HUDEP-2 (cell line): ENCODE results near the gene EIF2D.
"Not testable (repeated sequence)": the region's sequence is repeated elsewhere in the genome, so short reads cannot be mapped to it uniquely, and the experiment has no call there.

ENCODE experiments used
- DNase-seq, 76 experiments: peaks; one replicate each; lab custom pipeline; 2025; ENCODE audit not compliant: unreplicated experiment in 76 of 76; lab: John Stamatoyannopoulos, UW

EIF2D gene

DNA sequence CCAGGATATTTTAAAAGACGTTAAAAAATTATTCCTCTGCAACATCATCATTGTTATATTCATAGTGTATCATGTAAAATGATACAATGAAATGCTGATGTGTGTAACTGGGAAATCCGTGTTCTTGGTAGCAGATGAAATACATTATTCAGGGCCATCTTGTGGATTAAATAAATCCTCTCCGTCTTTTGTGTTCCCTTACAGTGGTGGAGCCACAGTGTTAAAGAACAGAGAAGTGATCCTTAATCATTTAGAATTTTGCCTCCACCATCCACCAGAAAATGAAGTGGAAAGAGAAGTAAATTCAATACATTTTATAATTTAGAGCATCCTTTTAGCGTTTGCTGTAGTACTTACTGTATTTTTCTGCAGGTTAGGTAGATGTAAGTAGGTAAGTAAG, 24.4 kb upstream of the EIF2D start:
- DNase-seq, result no peak

DNA sequence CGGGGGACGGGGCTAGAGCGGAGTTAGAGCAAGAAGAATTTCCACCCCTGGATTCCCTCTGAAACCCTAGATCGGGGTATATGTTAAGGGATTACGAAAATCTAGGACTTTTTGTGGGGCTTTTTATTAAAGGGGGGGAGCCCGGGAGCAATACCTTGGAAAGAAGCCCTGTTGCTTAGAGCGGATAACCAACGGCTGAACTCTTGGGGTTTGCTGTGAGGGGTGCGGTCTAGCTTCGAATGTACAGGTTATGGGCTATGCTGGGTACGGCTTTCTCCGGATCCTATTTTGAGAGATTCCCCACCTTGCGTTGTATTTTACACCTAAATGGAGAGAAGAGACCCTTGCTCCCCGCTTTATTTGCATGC, 23.7 kb upstream of the EIF2D start:
- DNase-seq, result peak in 10 of 76 experiments; percentile 6 to 57 (median 26)

DNA sequence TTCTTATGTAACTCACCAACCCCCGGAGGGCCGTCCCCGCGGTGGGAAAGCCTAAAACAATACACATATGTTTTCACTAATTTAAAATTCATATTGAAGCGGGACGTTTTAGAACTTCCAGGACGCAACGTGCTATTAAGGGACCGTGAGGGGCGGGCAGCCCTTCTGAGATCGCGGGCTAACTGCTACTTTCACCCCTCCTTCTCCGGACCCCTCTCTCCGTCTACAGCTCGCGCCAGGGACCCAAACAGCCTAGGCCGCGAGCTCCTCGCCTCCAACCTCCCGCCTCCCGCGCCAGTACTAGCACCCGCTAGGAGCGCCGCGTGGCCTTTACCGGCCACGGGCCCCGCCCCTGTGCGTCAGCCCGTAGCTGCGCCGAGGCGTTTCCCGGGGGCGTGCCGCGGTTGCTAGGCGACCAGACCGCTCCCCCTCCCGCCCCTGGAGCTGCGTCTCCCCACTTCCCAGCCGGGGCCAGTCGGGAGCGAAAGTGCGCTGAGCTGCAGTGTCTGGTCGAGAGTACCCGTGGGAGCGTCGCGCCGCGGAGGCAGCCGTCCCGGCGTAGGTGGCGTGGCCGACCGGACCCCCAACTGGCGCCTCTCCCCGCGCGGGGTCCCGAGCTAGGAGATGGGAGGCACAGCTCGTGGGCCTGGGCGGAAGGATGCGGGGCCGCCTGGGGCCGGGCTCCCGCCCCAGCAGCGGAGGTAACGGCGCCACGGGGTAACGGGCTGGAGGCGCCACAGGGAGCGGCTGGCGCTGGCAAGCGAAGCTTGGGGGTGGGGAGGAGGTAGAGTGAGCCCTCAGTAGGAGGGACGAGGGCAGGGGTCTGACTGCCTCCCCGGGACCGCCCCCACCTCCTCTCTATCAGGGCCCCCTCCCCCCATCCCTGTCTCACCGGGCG, 23.1 kb upstream of the EIF2D start, which contains the start of gene DYRK3:
Gene DYRK3 (plus strand): TSS at position 457 of the 898 bp plus-strand sequence. CDS start 168 bp downstream, at position 625.
- DNase-seq, result peak in 75 of 76 experiments; percentile 36 to 97 (median 92)

DNA sequence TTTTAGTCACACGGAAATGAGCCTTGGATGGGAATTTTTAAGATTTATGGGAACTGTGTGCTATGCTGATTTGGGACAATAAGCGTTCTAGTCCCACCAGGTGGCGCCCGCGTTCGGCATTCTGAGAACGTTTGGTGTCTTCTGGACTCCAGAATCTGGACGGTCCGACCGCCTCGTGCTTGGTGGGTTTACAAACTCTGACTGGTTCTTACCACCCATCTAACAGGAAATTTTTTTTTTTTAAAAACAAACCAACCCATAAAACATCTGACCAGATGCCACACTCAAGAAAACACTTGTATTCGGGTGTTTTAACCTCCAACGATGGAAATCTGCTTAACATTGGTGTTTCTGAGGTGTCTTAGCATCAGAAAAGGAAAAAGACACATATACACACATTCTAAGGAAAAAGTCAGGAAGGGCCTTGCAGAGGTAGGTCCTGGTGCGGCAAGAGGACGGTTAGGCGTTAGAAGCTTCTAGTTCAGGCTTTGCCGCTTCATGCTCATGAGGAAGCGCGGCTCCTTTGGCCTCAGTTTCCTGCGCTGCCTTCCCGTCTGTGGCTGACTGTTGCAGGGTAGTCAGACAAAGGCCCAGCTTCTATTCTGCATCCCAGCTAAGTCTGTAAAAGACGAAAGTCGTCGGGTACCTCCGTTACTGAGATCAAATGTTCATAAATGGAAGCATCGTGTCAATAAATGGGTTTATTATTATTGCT, 22.3 kb upstream of the EIF2D start:
- DNase-seq, result peak in 72 of 76 experiments; percentile 10 to 88 (median 70)

DNA sequence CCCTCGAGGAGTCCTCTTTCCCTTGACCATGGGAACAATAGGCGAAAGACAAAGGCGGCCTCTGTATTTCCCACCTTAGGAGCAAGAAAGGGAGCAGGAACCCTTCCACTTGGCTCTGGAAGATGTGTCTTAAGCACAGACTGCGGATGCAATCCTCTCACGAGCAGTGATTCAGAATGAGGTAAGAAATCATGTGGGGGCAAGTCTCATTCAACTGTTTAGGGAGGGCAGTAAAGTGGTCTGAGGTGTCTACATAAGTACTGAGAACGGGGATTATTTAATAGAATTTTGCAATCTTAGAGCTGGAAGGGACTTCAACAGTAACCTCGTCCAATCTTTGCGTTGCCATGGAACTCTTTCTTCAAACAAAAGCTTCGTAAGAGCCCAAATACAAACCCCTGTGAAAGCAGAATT, 21.4 kb upstream of the EIF2D start:
- DNase-seq, result no peak

DNA sequence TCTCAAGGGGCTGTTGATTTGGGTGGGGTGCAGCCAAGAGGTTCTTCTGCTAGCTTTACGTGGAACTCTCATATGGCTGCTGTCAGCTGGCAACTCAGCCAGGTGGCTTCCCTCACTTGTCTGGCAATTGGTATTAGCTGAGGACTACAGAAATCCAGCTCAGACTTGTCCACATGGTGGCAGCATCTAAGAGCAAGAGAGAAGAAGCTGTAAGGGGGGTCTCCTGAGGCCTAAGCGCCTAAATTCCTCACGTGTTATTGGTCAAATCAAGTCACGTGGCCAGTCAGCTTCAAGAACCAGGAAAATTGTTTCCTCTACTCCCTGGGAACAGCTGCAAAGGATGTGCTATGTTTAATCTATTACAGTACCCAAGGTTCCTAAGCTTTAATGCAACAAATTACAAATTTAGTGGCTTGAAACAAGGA, 18.8 kb upstream of the EIF2D start:
- DNase-seq, result peak in 57 of 76 experiments; percentile 7 to 79 (median 36)

DNA sequence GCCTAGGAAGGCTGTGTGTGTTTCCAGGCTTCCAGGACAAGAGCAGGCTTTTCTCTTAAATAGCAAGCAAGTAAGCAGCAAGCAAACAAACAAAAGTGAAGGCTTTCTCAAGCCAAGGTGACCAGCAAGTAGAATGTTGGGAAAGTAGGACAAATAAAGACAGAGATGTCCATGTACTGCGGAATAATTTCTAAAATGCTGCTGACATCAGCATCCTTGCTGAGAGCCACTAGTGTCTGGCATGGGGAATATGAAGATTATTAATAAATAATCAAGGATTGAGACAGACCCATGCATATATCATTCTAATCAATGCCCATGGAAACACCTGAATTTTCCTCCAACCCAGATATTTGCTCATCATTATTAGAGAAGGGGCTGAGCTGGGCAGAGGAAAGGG, 16.7 kb upstream of the EIF2D start:
- DNase-seq, result no peak

DNA sequence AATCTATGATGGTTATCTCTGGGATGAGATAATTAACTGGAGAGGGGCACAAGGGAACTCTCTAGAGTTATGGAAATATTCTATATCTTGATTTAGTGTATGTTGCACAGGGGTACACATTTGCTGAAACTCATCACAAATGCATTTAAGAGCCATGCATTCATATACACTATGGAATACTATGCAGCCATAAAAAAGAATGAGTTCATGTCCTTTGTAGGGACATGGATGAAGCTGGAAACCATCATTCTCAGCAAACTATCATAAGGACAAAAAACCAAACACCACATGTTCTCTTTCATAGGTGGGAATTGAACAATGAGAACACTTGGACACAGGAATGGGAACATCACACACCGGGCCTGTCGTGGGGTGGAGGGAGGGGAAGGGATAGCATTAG, 14.1 kb upstream of the EIF2D start:
- not testable (repeated sequence) for DNase-seq

DNA sequence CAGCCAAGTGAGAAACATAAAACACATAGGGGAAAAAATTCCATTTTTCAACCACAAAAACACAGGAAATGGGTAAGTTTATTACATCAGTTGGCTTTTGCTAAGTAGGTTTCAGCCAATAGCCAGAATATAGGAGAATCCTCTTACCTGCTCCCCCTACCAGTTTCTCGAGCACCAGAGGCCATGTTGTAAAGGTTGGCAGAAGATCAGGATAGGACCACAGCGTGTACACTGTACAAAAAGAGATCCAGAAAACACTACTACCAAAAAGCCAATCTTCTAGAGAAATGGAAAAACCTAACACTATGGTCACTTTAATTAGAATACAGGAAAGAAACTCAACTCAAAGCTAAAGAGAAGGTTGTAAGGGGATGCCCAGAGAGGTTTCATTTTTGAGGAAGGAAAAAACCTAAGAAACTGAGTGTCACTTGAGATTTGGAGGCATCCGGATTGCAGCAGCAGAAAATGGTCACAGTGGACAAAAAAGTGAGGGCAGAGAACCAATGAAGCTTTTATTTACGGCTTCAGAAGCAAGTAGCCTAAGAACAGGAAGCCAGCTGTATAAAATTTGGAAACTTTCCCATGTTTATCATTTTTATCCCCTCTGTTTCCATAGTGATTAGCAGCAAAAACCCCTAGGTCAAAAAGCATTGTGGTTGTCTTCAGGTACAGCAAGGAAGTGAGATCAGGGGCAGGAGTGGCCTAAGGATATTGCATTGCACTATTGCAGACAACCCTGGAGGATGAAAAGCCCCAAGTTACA, 2.9 kb downstream of the EIF2D start:
- DNase-seq, result no peak

DNA sequence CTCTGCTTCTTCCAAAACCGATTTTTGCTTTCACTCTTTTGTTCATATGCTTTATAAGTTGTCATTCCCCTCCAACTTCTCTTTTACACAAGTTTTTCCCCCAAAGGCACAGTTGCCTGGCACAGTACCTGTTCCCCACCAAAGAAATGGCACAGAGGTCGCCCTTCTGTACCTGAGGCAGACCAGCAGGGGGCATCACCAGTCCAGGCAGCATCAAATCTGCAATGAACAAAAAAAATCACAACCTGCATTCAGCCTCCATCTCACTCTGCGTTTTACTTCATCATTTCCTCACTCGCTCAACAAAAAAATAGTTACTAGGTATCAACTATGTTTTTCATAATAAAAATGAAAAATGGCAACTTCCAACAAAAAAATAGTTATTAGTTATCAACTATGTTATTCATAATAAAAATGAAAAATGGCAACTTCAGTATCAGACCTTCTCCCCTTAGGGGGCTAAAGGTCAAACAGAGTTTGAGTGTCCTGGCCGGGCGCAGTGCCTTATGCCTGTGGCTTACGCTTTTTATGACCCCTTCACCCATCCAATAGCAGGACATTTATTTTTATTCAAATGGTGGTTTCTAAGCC, 4.1 kb downstream of the EIF2D start:
- DNase-seq, result peak in 42 of 76 experiments; percentile 1 to 56 (median 26)

DNA sequence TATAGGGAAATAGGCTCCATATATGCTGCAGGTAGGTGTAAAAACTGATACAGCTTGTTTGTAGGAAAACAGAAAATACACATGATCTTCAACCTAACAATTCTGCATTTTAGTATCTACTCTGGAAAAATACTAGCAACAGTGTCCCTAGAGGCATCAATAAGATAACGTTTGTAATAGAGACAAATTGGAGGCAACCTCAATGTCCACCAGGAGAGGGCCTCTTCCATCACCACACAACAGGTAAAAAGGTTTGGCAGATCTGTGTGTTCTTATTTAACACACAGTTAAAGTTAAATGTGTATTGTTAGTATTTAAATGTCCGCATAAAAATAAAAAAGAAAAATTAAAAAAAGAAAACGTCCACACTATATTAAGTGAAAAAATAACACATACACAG, 5.4 kb downstream of the EIF2D start:
- DNase-seq, result peak in 21 of 76 experiments; percentile 1 to 60 (median 17)

DNA sequence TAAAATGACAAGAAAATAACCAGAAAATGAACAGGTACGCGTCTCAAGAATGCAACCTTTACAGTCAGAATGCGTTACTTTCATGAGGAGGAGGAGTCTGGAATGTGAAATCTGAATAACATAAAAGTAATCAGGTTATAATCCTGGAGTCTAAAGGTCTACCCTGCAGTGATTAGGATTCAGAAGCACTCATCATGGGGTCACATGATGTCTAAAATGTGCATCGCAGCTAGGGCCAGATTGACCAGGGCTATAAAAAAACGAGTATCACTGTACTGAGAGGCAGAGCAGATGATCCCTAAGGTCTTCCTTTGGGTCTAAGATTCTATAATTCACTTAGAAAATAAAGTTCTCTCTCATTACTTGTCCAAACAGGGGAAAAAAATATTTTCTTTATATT, 7.4 kb downstream of the EIF2D start:
- no peak for DNase-seq

DNA sequence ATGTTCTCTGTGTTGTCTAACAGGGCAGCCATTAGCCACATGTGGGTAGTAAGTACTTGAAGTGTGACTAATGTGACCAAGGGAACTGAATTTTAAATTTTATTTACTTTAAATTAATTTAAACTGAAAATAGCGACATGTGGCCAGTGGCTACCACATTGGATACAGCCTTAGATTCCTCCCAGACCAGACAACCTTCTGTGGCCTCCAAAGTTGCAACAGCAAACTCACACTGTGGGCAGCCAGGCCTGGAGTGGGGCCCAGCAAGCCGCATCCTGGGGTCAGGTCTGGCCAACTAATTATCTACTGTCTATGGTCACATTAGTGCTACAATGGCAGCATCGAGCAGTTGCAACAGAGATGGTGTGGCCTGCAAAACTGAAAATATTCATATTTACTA, 11.7 kb downstream of the EIF2D start:
- DNase-seq, result no peak

DNA sequence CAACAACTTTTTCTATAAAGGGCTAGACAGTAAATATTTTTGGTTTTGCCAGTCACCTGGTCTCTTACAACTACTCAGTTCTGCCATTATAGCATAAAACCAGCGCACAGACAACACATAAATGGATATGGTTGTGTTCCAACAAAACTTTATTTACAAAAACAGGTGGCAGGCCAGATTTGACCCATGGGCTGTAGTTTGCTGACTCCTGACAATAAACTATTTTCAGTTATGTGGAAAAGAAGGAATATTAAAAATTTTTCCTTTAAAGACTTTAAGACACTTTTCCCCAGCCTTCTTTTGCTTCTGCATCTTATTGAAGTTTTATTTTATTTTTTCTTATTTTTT, 16.0 kb downstream of the EIF2D start:
- DNase-seq, result no peak

DNA sequence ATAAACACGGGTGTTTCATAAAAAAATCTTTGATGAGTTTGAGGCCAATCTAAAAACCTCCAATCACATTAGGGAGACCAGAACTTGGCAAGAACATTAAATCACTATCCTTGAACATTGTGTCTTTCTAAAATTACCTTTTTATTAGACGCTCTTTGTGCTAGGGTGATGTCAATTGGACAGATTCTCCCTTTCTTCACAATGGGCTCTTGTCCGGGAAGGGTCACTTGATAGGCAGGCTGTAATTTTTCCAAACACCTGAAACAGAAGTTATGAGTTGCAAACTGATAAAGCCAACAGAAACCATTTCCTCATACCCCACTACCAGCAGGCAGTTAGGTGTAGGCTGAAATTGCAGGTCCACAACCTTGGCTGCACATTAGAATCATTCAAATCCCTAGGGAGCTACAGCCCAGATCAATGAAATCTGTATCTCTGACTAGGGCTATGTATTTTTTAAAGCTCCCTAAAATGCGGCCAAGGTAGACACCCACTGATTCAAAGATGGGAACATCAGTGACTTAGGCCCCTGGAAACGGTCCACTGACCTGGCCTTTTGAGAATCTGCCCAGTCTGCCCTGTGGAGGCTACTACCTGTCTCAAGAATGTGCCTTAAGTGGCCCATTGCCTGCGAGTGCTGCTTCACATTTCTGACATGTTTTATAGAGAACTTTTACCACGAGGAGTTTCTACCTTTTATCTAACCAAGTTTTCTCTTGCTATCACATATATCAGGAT, 16.5 kb downstream of the EIF2D start:
- no peak for DNase-seq

DNA sequence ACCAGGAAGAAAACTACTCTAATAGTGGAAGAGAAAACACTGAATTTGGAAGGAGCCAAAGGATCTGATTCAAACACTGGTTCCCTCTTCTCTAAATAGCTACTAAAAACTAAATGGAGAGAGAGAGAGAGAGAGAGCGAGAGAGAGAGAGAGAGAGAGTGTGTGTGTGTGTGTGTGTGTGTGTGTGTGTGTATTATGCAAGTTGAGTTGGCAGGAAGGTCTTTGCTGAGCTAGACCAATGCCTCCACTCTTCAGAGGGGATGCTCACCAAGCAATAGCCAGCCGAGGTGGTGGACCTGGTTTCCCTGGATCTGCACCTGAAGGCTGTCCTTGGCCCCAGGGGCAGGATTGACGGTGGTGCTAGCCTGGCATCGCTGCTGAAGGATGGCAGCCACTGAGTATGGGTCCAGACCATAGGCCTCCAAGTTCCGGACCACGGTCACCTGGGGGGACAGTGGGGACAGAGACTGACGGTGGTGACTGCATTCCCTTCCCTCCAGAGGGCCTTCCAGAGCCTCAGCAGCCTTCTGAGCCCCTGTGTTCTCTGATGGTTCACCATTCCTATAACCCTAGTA, 18.8 kb downstream of the EIF2D start:
- no peak for DNase-seq

DNA sequence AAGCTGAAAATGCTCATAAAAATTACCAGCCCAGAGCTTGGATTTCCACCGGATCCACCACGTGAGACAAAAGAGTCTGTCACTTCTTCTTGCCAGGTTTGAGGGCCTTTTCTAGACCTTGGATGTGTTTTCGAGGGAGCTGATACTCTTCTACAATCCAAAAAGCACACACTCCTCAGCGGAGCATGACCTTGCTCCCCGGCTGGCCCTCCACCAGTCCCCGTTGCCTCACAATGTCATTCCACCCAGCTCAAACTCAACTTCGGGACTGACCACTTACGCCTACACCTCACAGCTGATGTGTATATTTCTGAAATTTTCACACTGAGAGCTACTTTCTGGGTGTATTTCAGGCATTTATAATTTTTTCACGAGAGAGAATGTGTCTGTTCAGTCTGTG, 20.6 kb downstream of the EIF2D start:
- no peak for DNase-seq

DNA sequence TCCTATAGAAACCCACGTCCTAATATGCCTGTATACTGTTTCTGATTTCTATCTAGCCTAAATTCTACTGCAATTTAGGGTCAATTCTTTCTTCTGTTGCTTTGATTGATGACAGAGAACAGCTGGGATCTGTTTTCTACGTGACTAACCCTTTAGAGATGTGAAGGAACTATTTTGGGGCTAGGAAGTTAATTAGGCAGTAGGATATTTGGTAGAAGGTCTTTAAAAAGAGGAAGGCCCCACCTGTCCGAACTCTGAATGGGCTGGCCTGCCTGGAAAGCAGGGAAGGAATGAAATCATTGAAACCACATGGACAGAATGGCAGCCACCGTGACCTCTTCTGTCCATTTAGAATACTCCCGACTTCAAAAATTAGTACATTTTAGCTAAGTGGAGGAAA, 21.0 kb downstream of the EIF2D start:
- DNase-seq, result no peak

DNA sequence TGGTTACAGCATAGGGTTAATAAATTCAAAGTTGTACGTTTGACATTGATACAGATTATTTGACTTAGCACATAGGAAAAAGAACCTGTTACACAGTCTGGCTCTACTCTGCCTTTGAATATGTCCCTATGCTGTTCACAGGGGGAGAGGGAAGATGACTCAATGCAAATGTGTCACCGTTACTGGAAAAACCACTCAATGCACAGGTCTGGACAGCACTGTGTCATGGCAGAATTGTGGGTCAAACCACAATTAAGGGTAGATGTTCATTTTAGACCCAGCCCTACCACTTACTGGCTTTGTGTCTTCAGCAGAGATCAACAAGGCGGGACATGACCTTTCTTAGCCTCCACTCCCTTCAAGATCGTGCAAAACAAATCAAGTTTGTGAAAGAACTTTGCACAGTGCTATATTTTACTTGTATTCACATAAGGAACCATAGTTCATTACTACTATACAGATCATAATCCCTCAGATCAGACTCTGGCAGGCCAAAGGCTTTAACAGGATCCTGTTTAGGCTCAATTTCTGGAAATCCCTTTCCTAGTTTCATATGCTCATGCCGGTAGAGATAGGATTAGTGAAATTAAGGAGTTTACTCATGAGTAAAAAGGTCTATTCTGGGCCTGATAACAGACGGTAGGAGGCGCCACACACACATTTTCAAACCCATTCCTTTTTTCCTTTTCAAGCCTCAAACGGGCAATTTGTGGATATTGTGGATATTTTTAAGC, 22.1 kb downstream of the EIF2D start:
- peak in 1 of 76 experiments; percentile 7 for DNase-seq
